ENCODE measurements around the gene SLC26A11. TPM values are rescaled to one million over a fixed set of nuclear protein-coding genes. Genes with fewer than 3 reads are reported as not detected.

SLC26A11 gene
- total and polyA plus RNA-seq, 2 of the 13 experiments (the other 11 are each of a cell fraction or from before 2014, with no cell fraction given): 8.7 to 13.2 TPM

DNA sequence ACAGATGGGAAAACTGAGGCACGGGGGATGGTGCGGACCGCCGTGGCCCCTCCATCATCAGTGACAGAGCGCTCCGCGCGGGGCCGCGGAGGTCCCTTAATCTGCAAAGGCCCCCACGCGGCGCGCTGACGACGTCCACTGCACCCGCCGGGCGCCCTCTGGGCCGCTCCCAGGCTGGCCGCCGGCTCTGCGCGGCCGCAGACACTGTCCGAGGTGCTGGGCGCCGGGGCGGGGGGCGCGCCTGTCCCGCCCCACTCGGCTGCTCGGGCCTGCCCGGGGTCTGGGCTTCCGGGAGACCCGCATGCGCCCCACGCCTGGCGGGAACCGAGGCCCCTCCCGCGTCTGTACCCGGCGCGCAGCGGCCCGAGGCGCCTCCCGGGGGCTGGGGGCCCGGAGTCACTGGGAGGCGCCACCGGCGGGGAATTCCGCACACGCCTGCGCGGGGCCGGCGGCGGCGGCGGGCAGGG, 39.9 kb downstream of the SLC26A11 start (continued):
- TF ChIP-seq, protein P1, sequence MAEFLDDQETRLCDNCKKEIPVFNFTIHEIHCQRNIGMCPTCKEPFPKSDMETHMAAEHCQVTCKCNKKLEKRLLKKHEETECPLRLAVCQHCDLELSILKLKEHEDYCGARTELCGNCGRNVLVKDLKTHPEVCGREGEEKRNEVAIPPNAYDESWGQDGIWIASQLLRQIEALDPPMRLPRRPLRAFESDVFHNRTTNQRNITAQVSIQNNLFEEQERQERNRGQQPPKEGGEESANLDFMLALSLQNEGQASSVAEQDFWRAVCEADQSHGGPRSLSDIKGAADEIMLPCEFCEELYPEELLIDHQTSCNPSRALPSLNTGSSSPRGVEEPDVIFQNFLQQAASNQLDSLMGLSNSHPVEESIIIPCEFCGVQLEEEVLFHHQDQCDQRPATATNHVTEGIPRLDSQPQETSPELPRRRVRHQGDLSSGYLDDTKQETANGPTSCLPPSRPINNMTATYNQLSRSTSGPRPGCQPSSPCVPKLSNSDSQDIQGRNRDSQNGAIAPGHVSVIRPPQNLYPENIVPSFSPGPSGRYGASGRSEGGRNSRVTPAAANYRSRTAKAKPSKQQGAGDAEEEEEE (CRISPR knock-in tag; IDR thresholded peaks at IDR 0.05; ENCODE audit: borderline replicate concordance): no peak
- TF ChIP-seq TOPORS (CRISPR knock-in tag; IDR thresholded peaks at IDR 0.05) (no peak), ZNF160 (CRISPR knock-in tag; IDR thresholded peaks at IDR 0.05) (no peak), DNMT1 (CRISPR knock-in tag; IDR thresholded peaks at IDR 0.05) (no peak), JUN (CRISPR knock-in tag; IDR thresholded peaks at IDR 0.05) (peak; percentile 66; the same call in 1 of the 2 replicates), RBM39 (IDR thresholded peaks at IDR 0.05; ENCODE audit: low read depth, low read length, poor library complexity, severe bottlenecking) (no peak), PCBP2 (optimal IDR thresholded peaks at IDR 0.05; ENCODE audit: low read depth, low read length, poor library complexity, severe bottlenecking) (no peak), ZNF232 (CRISPR knock-in tag; IDR thresholded peaks at IDR 0.05; ENCODE audit: borderline replicate concordance) (no peak), ETV6 (CRISPR knock-in tag; conservative IDR thresholded peaks at IDR 0.05) (peak; percentile 73; the same call in 1 of the 2 replicates), ESRRA (CRISPR knock-in tag; IDR thresholded peaks at IDR 0.05; ENCODE audit: low read depth) (0 out of 2 replicates have a peak, but pooled peaks have one; percentile 37), MTF2 (CRISPR knock-in tag; IDR thresholded peaks at IDR 0.05; ENCODE audit: borderline replicate concordance) (no peak), ZNF781 (CRISPR knock-in tag; IDR thresholded peaks at IDR 0.05; ENCODE audit: borderline replicate concordance, not compliant biosample characterization) (no peak), GTF3A (CRISPR knock-in tag; conservative IDR thresholded peaks at IDR 0.05) (no peak), HMG20B (CRISPR knock-in tag; conservative IDR thresholded peaks at IDR 0.05) (no peak), RFXAP (CRISPR knock-in tag; IDR thresholded peaks at IDR 0.05; ENCODE audit: borderline replicate concordance) (peak; percentile 42; the same call in 1 of the 2 replicates), CHD2 (IDR thresholded peaks at IDR 0.05; ENCODE audit: low read depth, low read length) (no peak), ZBTB1 (CRISPR knock-in tag; IDR thresholded peaks at IDR 0.05; ENCODE audit: borderline replicate concordance) (no peak), FOXC1 (CRISPR knock-in tag; IDR thresholded peaks at IDR 0.05; ENCODE audit: borderline replicate concordance) (peak; percentile 69; the same call in 1 of the 2 replicates), TBX2 (CRISPR knock-in tag; IDR thresholded peaks at IDR 0.05; ENCODE audit: borderline replicate concordance) (no peak)
- TF ChIP-seq, protein P2, sequence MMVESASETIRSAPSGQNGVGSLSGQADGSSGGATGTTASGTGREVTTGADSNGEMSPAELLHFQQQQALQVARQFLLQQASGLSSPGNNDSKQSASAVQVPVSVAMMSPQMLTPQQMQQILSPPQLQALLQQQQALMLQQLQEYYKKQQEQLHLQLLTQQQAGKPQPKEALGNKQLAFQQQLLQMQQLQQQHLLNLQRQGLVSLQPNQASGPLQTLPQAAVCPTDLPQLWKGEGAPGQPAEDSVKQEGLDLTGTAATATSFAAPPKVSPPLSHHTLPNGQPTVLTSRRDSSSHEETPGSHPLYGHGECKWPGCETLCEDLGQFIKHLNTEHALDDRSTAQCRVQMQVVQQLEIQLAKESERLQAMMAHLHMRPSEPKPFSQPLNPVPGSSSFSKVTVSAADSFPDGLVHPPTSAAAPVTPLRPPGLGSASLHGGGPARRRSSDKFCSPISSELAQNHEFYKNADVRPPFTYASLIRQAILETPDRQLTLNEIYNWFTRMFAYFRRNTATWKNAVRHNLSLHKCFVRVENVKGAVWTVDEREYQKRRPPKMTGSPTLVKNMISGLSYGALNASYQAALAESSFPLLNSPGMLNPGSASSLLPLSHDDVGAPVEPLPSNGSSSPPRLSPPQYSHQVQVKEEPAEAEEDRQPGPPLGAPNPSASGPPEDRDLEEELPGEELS (CRISPR knock-in tag; IDR thresholded peaks at IDR 0.05): no peak
- TF ChIP-seq, protein P3, sequence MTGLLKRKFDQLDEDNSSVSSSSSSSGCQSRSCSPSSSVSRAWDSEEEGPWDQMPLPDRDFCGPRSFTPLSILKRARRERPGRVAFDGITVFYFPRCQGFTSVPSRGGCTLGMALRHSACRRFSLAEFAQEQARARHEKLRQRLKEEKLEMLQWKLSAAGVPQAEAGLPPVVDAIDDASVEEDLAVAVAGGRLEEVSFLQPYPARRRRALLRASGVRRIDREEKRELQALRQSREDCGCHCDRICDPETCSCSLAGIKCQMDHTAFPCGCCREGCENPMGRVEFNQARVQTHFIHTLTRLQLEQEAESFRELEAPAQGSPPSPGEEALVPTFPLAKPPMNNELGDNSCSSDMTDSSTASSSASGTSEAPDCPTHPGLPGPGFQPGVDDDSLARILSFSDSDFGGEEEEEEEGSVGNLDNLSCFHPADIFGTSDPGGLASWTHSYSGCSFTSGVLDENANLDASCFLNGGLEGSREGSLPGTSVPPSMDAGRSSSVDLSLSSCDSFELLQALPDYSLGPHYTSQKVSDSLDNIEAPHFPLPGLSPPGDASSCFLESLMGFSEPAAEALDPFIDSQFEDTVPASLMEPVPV (CRISPR knock-in tag; IDR thresholded peaks at IDR 0.05): no peak
- TF ChIP-seq, protein P4, sequence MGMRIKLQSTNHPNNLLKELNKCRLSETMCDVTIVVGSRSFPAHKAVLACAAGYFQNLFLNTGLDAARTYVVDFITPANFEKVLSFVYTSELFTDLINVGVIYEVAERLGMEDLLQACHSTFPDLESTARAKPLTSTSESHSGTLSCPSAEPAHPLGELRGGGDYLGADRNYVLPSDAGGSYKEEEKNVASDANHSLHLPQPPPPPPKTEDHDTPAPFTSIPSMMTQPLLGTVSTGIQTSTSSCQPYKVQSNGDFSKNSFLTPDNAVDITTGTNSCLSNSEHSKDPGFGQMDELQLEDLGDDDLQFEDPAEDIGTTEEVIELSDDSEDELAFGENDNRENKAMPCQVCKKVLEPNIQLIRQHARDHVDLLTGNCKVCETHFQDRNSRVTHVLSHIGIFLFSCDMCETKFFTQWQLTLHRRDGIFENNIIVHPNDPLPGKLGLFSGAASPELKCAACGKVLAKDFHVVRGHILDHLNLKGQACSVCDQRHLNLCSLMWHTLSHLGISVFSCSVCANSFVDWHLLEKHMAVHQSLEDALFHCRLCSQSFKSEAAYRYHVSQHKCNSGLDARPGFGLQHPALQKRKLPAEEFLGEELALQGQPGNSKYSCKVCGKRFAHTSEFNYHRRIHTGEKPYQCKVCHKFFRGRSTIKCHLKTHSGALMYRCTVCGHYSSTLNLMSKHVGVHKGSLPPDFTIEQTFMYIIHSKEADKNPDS (CRISPR knock-in tag; IDR thresholded peaks at IDR 0.05): no peak
- TF ChIP-seq, protein P5, sequence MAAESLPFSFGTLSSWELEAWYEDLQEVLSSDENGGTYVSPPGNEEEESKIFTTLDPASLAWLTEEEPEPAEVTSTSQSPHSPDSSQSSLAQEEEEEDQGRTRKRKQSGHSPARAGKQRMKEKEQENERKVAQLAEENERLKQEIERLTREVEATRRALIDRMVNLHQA (CRISPR knock-in tag; IDR thresholded peaks at IDR 0.05): no peak

Data from HepG2 (cell line).